ENCODE measurements around the gene PRDM12.

The PRDM12 gene

DNA sequence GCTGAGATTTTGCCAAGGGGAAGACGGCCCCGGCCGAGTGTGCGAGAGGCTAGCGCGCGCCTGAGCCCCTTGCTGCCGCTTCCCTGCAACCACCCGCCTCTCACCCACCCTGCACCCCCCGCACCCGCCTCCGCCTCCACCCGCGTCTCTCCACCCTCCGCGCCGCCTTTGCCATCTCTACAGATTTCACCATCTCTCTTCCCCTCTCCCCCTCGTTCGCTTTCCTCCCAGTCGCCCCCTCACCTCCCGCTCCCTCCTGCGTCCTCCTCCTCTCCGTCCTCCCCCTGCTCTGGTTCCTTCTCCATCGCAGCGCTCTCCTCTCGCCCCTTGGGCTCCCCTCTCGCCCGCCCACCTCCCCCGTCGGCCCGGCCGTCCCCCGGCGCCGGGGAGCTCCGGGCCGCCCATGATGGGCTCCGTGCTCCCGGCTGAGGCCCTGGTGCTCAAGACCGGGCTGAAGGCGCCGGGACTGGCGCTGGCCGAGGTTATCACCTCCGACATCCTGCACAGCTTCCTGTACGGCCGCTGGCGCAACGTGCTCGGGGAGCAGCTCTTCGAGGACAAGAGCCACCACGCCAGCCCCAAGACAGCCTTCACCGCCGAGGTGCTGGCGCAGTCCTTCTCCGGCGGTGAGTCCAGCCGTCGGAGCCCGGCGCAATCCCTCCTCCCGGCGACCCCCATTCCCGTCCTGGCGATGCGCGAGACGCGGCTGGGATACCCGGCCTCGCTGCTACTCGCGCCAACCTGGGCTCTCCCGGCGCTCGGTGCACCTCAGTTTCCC, at the start of gene PRDM12:
Gene PRDM12 (plus strand): TSS at position 344 of the 778 bp plus-strand sequence. CDS start 60 bp downstream, at position 404.
- no peak within 1 kb of the TSS for H3K4me3 ChIP-seq (ENCODE audit: control insufficient read depth, low read depth, low read length)
- TF ChIP-seq, protein P1, sequence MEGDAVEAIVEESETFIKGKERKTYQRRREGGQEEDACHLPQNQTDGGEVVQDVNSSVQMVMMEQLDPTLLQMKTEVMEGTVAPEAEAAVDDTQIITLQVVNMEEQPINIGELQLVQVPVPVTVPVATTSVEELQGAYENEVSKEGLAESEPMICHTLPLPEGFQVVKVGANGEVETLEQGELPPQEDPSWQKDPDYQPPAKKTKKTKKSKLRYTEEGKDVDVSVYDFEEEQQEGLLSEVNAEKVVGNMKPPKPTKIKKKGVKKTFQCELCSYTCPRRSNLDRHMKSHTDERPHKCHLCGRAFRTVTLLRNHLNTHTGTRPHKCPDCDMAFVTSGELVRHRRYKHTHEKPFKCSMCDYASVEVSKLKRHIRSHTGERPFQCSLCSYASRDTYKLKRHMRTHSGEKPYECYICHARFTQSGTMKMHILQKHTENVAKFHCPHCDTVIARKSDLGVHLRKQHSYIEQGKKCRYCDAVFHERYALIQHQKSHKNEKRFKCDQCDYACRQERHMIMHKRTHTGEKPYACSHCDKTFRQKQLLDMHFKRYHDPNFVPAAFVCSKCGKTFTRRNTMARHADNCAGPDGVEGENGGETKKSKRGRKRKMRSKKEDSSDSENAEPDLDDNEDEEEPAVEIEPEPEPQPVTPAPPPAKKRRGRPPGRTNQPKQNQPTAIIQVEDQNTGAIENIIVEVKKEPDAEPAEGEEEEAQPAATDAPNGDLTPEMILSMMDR (conservative IDR thresholded peaks at IDR 0.05; ENCODE audit: control insufficient read depth, insufficient read depth, low read depth, low read length): no peak
- no peak for DNase-seq (ENCODE audit: low read depth)

DNA sequence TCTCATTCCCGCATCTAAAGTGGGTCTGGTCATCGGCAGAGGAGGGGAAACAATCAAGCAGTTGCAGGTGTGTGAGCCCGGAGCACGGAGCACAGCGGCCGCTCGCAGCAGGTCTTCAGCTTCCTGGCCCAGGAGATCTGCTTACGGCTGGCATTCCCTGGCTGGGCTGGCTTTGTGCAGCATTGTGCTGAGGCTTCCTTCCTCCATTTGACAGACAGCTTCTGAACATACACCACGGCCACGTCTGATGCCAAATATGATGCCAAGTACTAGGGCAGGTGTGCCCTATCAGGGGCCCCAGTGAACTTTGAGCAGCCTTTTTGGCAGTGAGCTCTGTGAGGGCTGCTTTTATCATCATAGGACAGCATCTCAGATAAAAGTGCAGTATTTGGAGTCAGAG, 47.9 kb upstream of the PRDM12 start:
- DNase-seq (ENCODE audit: low read depth): no peak
- TF ChIP-seq, protein P1 (conservative IDR thresholded peaks at IDR 0.05; ENCODE audit: control insufficient read depth, insufficient read depth, low read depth, low read length): no peak
- no peak overlapping the region for H3K4me3 ChIP-seq (ENCODE audit: control insufficient read depth, low read depth, low read length)

DNA sequence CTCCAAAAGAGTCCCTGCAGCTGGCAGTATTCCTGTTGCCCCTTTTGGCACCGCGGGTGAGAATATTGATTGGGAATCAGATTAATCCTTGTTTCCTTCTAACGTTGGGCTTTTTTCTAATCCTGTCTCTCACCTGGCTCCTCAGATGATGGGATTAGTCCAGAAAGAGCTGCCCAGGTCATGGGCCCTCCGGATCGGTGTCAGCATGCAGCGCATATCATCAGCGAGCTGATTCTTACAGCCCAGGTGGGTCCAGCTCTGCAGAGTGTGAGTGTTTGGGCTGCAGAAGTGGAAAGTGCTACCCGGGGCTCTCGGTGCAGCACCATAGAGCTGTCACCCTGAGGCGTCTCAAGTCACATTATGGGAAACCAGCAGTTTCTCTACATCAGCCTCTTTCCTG, 40.9 kb upstream of the PRDM12 start:
- no peak for DNase-seq (ENCODE audit: low read depth)
- no peak overlapping the region for H3K4me3 ChIP-seq (ENCODE audit: control insufficient read depth, low read depth, low read length)
- TF ChIP-seq, protein P1 (conservative IDR thresholded peaks at IDR 0.05; ENCODE audit: control insufficient read depth, insufficient read depth, low read depth, low read length): no peak

DNA sequence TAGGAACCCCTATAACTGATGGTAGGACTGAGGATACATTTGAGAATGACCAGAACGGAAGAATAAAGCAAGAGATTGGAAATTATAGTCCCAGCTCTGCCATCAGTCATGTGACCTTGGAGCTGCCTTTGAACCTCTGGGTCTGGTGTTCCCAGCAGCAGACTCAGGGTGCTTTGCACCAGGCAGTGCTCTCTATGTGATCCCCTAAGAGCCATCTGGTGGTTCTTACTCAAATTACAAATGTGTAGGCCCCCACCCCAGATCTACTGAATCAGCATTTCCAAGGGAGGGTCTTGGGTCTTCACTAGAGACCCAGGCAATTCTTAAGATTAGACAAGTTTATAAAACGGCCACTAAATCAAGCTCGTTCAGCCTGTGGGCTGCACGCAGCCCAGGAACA, 40.2 kb upstream of the PRDM12 start:
- TF ChIP-seq, protein P1 (conservative IDR thresholded peaks at IDR 0.05; ENCODE audit: control insufficient read depth, insufficient read depth, low read depth, low read length): no peak
- no peak for DNase-seq (ENCODE audit: low read depth)
- no peak overlapping the region for H3K4me3 ChIP-seq (ENCODE audit: control insufficient read depth, low read depth, low read length)

DNA sequence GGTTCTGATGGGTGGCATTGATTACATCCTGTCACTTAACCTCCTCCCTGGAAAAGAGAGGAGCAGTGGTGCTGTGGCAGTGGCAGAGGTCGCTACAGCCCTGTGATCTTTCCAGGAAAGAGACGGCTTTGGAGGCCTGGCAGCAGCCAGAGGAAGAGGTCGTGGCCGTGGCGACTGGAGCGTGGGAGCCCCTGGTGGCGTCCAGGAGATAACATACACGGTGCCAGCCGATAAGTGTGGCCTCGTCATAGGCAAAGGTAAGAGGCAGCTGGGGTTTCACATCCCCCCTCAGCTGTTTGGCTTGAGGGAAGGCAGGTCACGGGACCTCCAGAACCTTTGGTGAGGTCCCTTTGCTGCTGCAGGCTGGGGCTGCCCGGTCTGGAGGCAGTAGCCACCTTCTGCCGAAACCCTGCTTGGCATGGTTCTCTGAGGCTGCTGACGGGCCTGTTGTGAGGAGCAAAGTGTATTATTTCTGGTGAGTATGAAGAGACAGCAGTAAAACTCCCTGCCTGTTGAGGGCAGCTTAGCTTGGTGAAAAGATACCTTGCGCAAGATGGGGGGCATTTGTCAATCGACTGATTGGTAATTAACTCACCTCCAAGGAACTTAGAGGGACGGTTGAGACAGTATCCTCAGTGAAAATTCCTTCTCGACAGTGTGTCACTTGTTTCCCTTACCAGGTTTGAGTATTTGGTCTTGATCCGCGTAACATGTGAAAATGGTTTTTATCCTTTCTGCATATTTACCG, 38.0 kb upstream of the PRDM12 start:
- no peak for DNase-seq (ENCODE audit: low read depth)
- H3K4me3 ChIP-seq (ENCODE audit: control insufficient read depth, low read depth, low read length): no peak overlapping the region
- TF ChIP-seq, protein P1 (conservative IDR thresholded peaks at IDR 0.05; ENCODE audit: control insufficient read depth, insufficient read depth, low read depth, low read length): no peak

DNA sequence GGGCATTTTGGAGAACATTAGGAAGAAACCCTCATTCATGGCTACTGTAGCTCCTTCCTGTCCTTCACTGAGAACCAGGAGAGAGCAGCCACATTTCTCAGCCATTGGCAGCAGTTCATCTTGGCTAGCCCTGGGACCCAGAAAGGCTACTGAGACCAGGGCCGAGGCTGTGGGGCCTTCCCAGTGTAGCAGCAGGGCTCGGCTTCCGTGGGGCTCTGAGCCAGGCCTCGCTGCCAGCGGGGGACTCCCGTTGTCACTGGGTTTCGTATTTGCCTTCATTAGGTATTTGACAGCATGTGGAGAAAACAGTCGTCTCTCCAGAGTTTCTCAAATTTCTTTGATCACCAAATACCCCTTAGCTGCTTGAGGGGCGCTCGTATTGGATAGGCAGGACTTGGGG, 37.3 kb upstream of the PRDM12 start:
- no peak for DNase-seq (ENCODE audit: low read depth)
- H3K4me3 ChIP-seq (ENCODE audit: control insufficient read depth, low read depth, low read length): no peak overlapping the region
- TF ChIP-seq, protein P1 (conservative IDR thresholded peaks at IDR 0.05; ENCODE audit: control insufficient read depth, insufficient read depth, low read depth, low read length): no peak

Measured in fibroblast of mammary gland (primary cell).